ENCODE measurements around the gene AGBL1.

The AGBL1 gene

GRCh38 chr15:86885616-86886015, 805.9 kb downstream of the AGBL1 start:
- H3K9me3 ChIP-seq (ENCODE audit: insufficient read depth, low read length) = no peaks in the 10 kb centered on the region
- no peak overlapping the region for H3K4me2 ChIP-seq (ENCODE audit: low read depth, low read length, poor library complexity, severe bottlenecking)
- no peaks in the 10 kb centered on the region for H3K36me3 ChIP-seq (ENCODE audit: low read length)
- no peaks in the 10 kb centered on the region for H4K20me1 ChIP-seq (ENCODE audit: low read depth, low read length)
- no peak overlapping the region for H3K27ac ChIP-seq (ENCODE audit: low read depth, low read length)
- H3K4me3 ChIP-seq (ENCODE audit: insufficient read depth, low read length, poor library complexity, severe bottlenecking) = no peak overlapping the region
- H2AFZ ChIP-seq (ENCODE audit: low read depth, low read length, severe bottlenecking) = no peak overlapping the region
- H3K9me2 ChIP-seq (replicated peaks; ENCODE audit: insufficient read depth, low read length) = no peaks in the 10 kb centered on the region
- no peaks in the 10 kb centered on the region for H3K27me3 ChIP-seq (ENCODE audit: low read length)
- H3K79me2 ChIP-seq (ENCODE audit: insufficient read depth, low read length) = no peaks in the 10 kb centered on the region
- no peak for TF ChIP-seq EZH2phosphoT487 (conservative IDR thresholded peaks at IDR 0.05; ENCODE audit: low read length)
- TF ChIP-seq, protein P1, sequence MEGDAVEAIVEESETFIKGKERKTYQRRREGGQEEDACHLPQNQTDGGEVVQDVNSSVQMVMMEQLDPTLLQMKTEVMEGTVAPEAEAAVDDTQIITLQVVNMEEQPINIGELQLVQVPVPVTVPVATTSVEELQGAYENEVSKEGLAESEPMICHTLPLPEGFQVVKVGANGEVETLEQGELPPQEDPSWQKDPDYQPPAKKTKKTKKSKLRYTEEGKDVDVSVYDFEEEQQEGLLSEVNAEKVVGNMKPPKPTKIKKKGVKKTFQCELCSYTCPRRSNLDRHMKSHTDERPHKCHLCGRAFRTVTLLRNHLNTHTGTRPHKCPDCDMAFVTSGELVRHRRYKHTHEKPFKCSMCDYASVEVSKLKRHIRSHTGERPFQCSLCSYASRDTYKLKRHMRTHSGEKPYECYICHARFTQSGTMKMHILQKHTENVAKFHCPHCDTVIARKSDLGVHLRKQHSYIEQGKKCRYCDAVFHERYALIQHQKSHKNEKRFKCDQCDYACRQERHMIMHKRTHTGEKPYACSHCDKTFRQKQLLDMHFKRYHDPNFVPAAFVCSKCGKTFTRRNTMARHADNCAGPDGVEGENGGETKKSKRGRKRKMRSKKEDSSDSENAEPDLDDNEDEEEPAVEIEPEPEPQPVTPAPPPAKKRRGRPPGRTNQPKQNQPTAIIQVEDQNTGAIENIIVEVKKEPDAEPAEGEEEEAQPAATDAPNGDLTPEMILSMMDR (IDR thresholded peaks at IDR 0.05; ENCODE audit: insufficient read depth, low read length, poor library complexity, severe bottlenecking) = no peak
- H3F3A ChIP-seq (ENCODE audit: insufficient read depth) = no peaks in the 10 kb centered on the region
- no peak overlapping the region for H3K9ac ChIP-seq (ENCODE audit: low read length)

DNA sequence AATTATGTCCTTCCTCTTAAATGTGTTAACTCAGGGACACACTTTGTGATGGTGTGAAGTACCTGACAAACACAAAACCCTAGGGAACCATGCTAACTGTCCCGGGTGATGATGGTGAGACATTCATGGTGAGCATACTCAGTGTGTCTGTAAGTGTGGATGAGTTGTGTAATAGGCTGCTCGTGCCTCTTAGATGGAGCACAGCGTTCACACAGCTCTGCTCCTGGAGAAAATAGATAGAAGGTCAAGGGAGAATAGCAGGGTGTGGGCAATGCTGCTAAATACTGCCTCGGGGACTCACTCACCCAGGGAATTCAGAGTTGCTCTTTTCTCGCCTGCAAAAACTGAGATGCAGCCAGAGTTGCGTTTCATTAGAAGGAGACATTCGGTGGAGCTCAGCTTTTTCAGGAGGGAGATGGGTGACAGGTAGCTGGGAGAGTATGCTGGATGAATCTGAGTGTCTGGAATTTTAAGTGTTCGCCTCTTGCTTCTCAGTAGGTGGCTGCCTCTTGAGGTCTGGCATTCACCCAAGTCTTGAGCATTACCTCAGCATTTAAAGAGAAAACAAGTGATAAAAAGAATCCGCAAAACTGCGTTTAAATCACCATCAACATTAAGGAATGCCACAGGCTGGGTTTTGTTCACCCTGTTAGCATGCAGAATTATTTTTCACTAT, 813.2 kb downstream of the AGBL1 start:
- H3K36me3 ChIP-seq (ENCODE audit: low read length) = no peaks in the 10 kb centered on the region
- no peaks in the 10 kb centered on the region for H3K9me3 ChIP-seq (ENCODE audit: insufficient read depth, low read length)
- no peak overlapping the region for H3K27ac ChIP-seq (ENCODE audit: low read depth, low read length)
- H3K79me2 ChIP-seq (ENCODE audit: insufficient read depth, low read length) = no peaks in the 10 kb centered on the region
- H3K4me2 ChIP-seq (ENCODE audit: low read depth, low read length, poor library complexity, severe bottlenecking) = no peak overlapping the region
- H3K4me3 ChIP-seq (ENCODE audit: insufficient read depth, low read length, poor library complexity, severe bottlenecking) = no peak overlapping the region
- H3F3A ChIP-seq (ENCODE audit: insufficient read depth) = no peaks in the 10 kb centered on the region
- TF ChIP-seq, protein P1 (IDR thresholded peaks at IDR 0.05; ENCODE audit: insufficient read depth, low read length, poor library complexity, severe bottlenecking) = no peak
- TF ChIP-seq EZH2phosphoT487 (conservative IDR thresholded peaks at IDR 0.05; ENCODE audit: low read length) = no peak
- no peaks in the 10 kb centered on the region for H3K9me2 ChIP-seq (replicated peaks; ENCODE audit: insufficient read depth, low read length)
- H3K27me3 ChIP-seq (ENCODE audit: low read length) = no peaks in the 10 kb centered on the region
- no peak overlapping the region for H3K9ac ChIP-seq (ENCODE audit: low read length)
- H4K20me1 ChIP-seq (ENCODE audit: low read depth, low read length) = no peaks in the 10 kb centered on the region
- no peak overlapping the region for H2AFZ ChIP-seq (ENCODE audit: low read depth, low read length, severe bottlenecking)

DNA sequence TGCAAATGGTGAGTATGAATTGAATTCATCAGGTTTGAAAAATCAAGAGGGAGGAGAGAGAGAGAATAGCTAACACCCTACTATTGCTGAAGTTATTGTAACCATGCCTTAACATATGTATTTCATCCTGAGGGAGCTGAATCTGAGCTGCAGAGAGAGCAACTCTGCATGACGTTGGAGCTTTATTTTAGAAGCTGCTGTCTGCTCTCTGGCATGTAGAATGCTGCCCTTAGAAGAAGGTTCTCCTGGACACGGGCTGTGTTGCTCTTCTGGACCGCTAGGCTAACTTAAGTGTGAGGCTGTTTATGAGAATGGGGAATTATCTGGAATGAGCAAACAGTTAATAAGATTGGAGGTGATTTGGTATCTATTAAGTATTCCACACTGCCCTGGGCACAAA, 814.6 kb downstream of the AGBL1 start:
- no peaks in the 10 kb centered on the region for H3K9me2 ChIP-seq (replicated peaks; ENCODE audit: insufficient read depth, low read length)
- H4K20me1 ChIP-seq (ENCODE audit: low read depth, low read length) = no peaks in the 10 kb centered on the region
- H3F3A ChIP-seq (ENCODE audit: insufficient read depth) = no peaks in the 10 kb centered on the region
- TF ChIP-seq, protein P1 (IDR thresholded peaks at IDR 0.05; ENCODE audit: insufficient read depth, low read length, poor library complexity, severe bottlenecking) = no peak
- TF ChIP-seq EZH2phosphoT487 (conservative IDR thresholded peaks at IDR 0.05; ENCODE audit: low read length) = no peak
- H3K9ac ChIP-seq (ENCODE audit: low read length) = no peak overlapping the region
- H3K27me3 ChIP-seq (ENCODE audit: low read length) = no peaks in the 10 kb centered on the region
- H3K9me3 ChIP-seq (ENCODE audit: insufficient read depth, low read length) = no peaks in the 10 kb centered on the region
- H3K27ac ChIP-seq (ENCODE audit: low read depth, low read length) = no peak overlapping the region
- no peak overlapping the region for H2AFZ ChIP-seq (ENCODE audit: low read depth, low read length, severe bottlenecking)
- no peak overlapping the region for H3K4me2 ChIP-seq (ENCODE audit: low read depth, low read length, poor library complexity, severe bottlenecking)
- no peak overlapping the region for H3K4me3 ChIP-seq (ENCODE audit: insufficient read depth, low read length, poor library complexity, severe bottlenecking)
- H3K79me2 ChIP-seq (ENCODE audit: insufficient read depth, low read length) = no peaks in the 10 kb centered on the region
- H3K36me3 ChIP-seq (ENCODE audit: low read length) = no peaks in the 10 kb centered on the region

Measured in SU-DHL-6 (cell line).